RCC 7860 (cell line): ENCODE data around the gene ITPA.
"Not testable (repeated sequence)": the region's sequence is repeated elsewhere in the genome, so short reads cannot be mapped to it uniquely, and the experiment has no call there.

Source experiments
- DNase-seq: peaks from one replicate; pipeline ENCODE4 v3.0.0-alpha.2; 2015; ENCODE audit warnings: low spot score
- FAIRE-seq: peaks from 2 replicates; lab custom pipeline; 2012; peaks lifted over from hg19 to GRCh38; lab: Jason Lieb, UNC

The ITPA gene

GRCh38 chr20:3199206-3199605 lies 10.1 kb upstream of the ITPA start:
- FAIRE-seq, result no peak
- DNase-seq, result no peak

DNA sequence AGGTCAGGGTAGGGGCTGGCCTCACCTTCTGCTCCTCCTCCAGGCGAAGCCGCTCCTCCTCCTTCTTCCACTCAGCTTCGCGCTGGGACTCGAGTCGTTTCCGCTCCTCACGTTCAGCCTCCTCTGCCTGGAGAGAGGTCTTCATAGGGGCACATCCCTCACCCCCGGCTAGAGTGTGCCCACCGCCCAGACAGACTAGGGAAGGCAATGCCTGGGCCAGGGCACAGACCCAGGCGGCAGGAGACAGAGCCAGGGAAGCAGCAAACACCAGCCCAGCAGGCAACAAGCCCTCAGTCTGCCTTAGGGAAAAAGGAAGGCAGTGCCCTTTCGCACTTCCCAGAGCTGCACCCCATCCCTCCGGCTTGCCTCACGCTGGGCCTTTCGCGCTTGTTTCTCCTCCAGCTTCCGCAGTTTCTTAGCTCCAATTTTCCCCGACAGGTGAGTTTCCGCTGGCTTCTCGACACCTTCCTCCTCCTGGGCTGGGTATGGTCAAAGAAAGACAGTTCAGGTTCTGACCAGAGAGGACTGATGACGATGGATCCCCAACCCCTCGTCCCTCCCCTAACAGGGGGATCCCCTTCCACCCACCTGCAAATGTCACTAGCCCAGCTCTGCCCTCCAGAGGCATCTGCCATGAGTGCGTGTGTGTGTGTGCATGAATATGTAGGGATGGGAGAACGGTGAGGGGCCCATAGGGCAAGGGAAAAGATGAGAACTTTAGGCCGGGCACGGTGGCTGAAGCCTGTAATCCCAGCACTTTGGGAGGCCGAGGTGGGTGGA lies 9.1 kb upstream of the ITPA start:
- no peak for FAIRE-seq
- DNase-seq, result no peak

GRCh38 chr20:3202965-3203314 lies 6.4 kb upstream of the ITPA start:
- FAIRE-seq, result no peak
- DNase-seq, result no peak

DNA sequence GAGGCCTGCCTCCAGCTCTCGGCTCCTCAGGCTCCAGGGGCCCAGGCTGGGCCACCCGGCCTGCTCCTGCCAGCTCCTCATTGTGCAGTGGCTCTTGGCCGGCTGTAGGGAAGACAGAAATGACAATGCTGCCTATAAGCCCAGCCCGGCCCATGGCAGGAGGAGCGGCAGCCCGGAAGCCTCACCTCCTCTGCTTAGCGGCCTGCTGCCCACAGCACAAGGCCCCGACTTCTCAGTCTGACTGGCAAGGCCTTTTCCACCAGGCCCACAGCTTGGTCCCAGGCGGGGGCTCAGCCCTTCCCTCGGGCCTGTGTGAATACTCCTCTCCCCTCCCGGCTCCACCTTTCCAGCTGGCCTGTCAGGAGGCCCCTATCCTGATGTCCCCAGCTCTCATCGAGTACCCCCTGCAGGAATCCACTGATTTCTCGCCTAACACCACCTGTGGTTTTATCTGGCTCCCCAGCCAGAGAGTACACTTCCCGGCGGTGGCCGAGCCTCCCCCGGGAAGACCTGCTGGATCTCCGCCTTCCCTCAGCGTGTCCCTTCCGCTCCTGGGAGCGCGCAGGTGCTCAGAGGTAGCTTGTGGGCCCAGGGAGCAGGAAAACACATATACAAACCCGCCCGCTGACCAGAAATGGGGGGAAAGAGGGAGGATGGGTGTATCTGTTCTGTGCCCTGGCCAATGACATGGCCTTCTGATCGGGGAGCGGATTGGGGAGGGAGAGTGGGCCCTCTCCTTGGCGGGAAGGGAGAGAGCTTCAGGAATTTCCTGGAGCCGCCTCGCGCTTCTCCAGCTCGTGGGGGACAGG lies 5.8 kb upstream of the ITPA start:
- no peak for FAIRE-seq
- DNase-seq, result no peak

GRCh38 chr20:3204124-3204794 lies 5.0 kb upstream of the ITPA start, which contains the start of gene DDRGK1:
Gene DDRGK1 (minus strand): TSS chr20:3204682. CDS start chr20:3204627, 55 bp downstream.
- DNase-seq (peak; percentile 58), FAIRE-seq (no peak)

DNA sequence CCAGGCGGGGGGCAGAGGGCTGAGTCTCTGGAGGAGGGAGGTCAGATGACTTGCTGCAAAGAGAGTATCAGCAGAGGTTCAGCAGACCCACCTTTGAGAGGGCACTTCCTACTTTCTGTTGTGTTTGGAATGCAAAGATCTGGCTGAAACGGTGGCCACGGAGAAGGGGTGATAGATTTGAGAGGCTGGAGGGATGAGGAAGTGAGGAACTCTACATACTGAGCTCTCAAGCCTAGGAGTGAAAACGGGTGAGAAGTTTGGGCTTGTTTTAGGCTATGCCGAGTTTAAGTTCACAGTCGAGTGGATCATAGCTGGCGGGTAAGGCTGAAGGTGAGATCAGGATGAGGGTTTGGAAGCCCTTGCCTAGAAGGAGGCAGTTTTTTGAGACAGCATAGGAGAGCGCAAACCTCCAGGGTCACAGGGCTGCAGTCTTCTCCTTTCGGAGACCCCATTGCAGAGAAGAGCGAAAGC lies 477 bp upstream of the ITPA start:
- DNase-seq, result no peak
- no peak for FAIRE-seq

DNA sequence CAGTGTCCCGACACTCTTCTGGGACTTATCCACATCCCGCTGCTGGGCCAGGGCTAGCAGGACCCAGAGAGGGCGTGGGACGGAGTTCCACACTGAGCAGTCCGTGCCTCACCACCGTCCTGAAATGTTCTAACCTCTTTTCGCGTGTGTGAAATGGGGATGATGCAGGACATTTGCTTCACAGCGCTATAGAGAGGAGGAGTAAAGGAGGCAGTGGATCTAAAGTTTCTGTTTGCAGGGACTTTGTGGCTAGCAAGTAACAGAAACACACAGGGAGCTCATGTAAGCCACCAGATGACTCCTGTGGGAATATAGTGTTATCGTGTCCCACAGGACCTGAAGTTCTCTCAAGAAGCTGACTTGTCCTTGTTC lies 634 bp downstream of the ITPA start:
- no peak for DNase-seq
- no peak for FAIRE-seq

DNA sequence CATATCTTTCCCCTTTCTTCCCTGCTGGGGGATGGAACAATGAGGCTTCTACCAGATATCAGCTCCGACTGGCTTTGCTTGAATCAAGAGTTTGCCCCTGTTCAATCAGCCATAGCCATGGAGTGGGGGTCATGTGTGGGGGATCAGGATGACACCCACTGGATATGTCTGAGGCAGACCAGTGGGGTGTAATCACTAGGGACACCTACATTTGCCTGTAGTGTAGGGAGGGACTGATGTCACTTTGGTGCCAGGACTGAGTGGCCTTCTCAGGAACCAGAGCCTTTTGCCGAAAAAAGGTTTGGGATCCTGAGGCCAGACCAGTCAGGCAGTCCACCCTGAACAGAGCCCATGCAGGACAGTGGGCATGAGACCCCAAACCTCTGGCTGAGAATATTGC lies 1.0 kb downstream of the ITPA start:
- no peak for FAIRE-seq

DNA sequence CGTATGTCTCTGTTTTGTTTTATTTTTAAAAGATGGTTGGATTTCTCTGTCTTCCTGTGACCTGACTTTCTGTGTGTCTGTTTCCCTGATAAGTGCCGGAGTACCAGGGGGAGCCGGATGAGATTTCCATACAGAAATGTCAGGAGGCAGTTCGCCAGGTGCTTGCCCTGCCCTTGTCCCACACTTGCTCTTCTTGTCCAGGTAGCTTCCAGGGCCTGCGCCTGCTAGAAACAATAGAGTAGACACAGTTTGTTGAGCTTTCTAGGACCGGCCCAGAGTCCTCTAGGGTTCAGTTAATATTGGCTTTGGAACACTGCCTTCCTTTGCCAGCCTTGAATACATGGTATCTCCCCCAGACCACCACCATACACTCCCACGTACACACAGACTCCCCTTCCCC lies 3.9 kb downstream of the ITPA start:
- FAIRE-seq (no peak), DNase-seq (no peak)

More for the DNA sequence above, 1.0 kb downstream of the ITPA start:
- DNase-seq, result no peak

DNA sequence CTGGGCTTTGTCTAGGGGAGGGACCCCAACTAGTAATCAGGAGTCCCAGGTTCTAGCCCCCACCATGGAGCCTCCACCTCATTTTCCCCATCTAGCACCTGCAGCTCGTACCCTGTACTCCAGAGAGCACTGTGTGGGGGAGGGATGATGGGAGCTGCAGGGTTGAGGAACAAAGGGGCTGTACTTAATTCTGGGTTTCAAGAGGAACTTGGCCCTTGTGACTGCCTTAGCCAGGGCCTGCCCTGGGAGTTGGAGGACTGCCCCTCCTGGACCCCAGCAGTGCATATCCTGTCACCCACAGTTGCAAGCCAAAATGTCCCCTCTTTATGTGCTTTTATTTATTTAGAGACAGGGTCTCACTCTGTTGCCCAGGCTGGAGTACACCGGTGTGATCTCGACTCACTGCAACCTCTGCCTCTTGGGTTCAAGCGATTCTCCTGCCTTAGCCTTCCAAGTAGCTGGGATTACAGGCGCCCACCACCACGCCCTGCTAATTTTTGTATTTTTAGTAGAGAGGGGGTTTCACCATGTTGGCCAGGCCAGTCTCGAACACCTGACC lies 6.1 kb downstream of the ITPA start:
- FAIRE-seq, DNase-seq: not testable (repeated sequence)

GRCh38 chr20:3218307-3218988 lies 9.2 kb downstream of the ITPA start:
- FAIRE-seq, result no peak

GRCh38 chr20:3221398-3222226 lies 12.3 kb downstream of the ITPA start:
- FAIRE-seq, result no peak
- DNase-seq, result no peak

More at GRCh38 chr20:3218307-3218988, 9.2 kb downstream of the ITPA start:
- no peak for DNase-seq

GRCh38 chr20:3222635-3223600 lies 13.6 kb downstream of the ITPA start:
- DNase-seq (peak; percentile 35), FAIRE-seq (no peak)

GRCh38 chr20:3223651-3223993 lies 14.3 kb downstream of the ITPA start:
- DNase-seq (no peak), FAIRE-seq (no peak)

- FAIRE-seq, result no peak
- DNase-seq, result no peak
Measured at GRCh38 chr20:3223994-3224680, 14.8 kb downstream of the ITPA start.

DNA sequence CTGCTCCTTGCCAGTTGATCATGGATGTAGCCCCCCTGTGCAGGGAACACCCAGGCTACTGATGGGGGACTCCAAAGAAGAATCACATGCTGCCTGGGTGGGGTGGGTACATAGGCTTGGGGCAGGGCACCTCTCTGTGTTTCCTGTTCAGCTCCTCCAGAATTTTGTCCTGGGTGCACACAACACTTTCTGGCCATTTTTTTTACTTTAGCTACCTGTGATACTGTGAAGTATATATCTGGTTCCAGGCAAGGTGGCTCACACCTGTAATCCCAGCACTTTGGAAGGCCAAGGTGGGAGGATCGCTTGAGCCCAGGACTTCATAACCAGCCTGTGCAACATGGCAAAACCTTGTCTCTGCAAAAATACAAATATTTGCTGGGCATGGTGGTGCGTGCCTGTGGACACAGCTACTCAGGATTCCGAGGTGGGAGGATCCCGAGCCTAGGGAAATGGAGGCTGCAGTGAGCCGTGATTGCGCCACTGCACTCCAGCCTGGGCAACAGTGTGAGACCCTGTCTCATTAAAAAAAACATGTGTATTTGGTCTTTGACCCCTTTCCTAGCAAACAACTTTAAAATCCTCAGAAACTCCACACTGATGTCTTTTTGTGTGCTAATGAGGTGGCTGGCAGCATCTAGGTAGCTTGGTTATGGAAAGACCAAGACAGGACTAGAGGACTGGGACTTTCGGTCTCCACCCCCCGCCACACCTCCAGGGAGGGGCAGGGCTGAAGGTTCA lies 15.6 kb downstream of the ITPA start:
- FAIRE-seq, result no peak
- no peak for DNase-seq

- no peak for FAIRE-seq
- no peak for DNase-seq
Measured at GRCh38 chr20:3226093-3226492, 16.8 kb downstream of the ITPA start.
